Fibroblast of mammary gland (primary cell): Measurements from ENCODE around the gene ZSCAN26.

Experiments used
- DNase-seq: peaks from one replicate; pipeline ENCODE4 v3.0.0-alpha.2; 2010; ENCODE audit warnings: low read depth
- H3K4me3 ChIP-seq: 2 replicates; pipeline ENCODE4 v1.5.1; 2011; ENCODE audit warnings: low read depth, mild to moderate bottlenecking, low read length, moderate library complexity; ENCODE audit not compliant: control insufficient read depth
- TF ChIP-seq, protein P1 (sequence below): conservative IDR thresholded peaks from 2 replicates; pipeline ENCODE4 v1.5.1; 2011; ENCODE audit warnings: low read depth, low read length, inconsistent platforms; ENCODE audit not compliant: control insufficient read depth, insufficient read depth

The ZSCAN26 gene

DNA sequence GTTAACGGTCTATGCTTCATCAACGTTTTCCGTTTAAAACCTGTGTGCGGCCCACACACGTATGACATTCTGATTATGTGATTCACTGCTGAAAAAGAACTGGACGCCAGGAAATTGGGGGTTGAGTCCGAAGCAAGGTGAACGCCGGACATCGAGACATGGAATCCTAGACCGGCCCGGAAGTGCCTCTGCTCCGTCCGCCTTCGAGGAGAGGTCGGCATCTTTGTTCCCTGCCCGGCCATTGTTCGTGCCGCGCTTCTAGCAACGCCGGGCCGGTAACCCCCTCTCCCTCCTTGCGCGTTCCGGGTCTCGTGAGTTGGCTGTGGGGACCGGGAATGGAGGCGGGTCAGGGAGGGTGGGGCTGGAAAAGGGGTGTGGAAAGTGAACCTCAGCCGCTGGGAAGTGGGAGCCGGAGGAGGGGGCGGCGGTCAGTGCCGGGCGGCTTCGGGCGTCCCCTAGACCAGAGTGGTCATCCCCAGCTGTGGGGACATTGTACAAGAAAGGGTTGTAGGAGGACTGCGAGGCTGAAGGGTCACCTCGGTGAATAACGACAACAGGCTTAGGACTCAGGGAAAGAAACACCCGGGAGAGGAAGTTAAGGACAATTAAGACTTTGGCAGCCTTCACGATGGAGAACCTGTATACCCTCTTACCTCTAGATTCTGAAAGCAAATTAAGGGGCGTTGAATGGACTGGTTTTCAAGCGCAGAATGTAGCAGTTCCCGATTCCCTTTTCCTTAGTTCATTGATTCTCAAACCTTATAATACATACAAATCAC is 41.7 kb upstream of the ZSCAN26 start, which contains the start of gene ZSCAN9:
Gene ZSCAN9, plus strand, starts transcription at position 220 of the 779 bp plus-strand sequence. CDS start 1,810 bp downstream, outside the sequence.
- DNase-seq, result peak; percentile 84
- peak within 1 kb of the TSS; percentile 78 for H3K4me3 ChIP-seq
- TF ChIP-seq, protein P1, sequence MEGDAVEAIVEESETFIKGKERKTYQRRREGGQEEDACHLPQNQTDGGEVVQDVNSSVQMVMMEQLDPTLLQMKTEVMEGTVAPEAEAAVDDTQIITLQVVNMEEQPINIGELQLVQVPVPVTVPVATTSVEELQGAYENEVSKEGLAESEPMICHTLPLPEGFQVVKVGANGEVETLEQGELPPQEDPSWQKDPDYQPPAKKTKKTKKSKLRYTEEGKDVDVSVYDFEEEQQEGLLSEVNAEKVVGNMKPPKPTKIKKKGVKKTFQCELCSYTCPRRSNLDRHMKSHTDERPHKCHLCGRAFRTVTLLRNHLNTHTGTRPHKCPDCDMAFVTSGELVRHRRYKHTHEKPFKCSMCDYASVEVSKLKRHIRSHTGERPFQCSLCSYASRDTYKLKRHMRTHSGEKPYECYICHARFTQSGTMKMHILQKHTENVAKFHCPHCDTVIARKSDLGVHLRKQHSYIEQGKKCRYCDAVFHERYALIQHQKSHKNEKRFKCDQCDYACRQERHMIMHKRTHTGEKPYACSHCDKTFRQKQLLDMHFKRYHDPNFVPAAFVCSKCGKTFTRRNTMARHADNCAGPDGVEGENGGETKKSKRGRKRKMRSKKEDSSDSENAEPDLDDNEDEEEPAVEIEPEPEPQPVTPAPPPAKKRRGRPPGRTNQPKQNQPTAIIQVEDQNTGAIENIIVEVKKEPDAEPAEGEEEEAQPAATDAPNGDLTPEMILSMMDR, result no peak

DNA sequence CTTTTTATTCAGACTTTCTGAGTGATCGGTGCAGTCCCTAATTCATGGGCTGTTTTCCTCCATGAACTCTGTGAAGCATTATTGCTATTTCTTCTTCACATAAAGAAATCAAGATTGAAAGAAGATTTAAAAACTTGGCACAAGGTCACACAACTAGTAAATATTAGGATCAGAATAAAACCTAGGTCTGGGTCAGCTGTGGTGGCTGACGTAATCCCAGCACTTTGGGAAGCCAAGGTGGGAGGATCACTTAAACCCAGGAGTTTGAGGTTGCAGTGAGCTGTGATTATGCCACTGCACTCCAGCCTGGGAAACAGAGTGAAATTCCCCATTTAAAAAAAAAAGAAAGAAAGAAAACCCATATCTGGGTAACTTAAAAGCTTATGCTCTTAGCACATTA is 40.5 kb upstream of the ZSCAN26 start:
- H3K4me3 ChIP-seq, result no peak overlapping the region
- DNase-seq, result no peak
- TF ChIP-seq, protein P1, result no peak

DNA sequence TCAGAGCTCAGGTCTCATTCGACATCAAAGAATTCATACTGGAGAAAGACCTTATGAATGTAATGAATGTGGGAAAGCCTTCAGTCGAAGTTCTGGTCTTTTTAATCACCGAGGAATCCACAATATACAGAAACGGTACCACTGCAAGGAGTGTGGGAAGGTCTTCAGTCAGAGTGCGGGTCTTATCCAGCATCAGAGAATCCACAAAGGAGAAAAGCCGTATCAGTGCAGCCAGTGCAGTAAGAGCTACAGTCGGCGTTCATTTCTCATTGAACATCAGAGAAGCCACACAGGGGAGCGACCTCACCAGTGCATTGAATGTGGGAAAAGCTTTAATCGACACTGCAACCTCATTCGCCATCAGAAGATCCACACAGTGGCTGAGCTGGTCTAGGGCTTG is 34.2 kb upstream of the ZSCAN26 start:
- no peak for DNase-seq
- H3K4me3 ChIP-seq, result no peak overlapping the region
- TF ChIP-seq, protein P1, result no peak

DNA sequence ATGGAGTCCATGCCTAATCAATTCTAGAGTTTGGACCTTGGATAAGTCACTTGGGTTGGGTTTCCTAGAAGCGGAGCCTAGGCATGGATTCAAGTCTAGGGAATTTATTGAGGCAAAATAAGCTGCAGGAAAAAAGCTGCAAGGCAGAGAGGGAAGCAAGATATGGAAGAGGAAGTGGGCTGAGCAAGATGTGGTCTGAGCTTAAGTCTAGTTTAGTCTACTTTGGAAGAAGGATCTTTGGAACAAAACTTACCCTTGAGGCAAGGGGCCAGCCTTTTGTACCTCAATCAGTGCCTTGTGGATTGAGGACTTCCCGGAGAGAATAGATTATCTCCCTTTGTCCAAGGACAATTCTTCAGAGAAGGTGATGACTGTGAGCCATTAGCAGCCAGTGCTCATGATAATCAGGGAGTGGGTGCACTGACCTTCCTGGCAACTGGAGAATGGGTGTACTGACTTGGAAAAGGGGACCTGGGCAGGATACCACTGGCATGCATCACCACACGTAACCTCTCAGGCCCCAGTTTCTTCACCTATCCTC is 31.0 kb upstream of the ZSCAN26 start:
- TF ChIP-seq, protein P1, result no peak
- H3K4me3 ChIP-seq, result no peak overlapping the region
- no peak for DNase-seq

GRCh38 chr6:28239636-28240035 is 27.3 kb upstream of the ZSCAN26 start:
- TF ChIP-seq, protein P1, result no peak
- no peak overlapping the region for H3K4me3 ChIP-seq

DNA sequence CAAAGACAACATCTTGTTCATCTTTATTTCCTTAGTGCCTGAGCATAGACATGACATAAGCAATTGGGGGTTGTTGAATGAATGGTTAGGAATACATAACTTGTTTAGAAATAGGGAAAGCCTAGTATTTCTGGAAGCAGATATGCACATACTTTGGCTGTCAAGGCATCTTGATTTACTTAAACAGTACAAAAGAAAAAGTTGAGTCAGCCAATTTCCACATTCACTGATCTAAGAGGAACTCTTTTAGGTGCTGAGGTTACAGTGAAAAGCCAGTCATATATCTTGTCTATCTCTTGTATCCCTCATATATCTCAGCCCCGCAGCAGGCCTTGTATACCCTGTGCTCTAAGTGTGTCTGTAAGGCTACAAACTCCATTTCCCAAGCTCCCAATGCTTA is 26.5 kb upstream of the ZSCAN26 start:
- TF ChIP-seq, protein P1, result no peak
- no peak for DNase-seq
- no peak overlapping the region for H3K4me3 ChIP-seq

More at GRCh38 chr6:28239636-28240035, 27.3 kb upstream of the ZSCAN26 start:
- no peak for DNase-seq
